ACC112 (cell line): Measurements from ENCODE around the gene DAB1.

ENCODE experiments used
- H2AFZ ChIP-seq: fragments of 200-600 bp; sonication (generic); one replicate; pipeline ENCODE4 v1.6.0; 2017; ENCODE audit warnings: antibody characterized with exemption, low read length; ENCODE audit not compliant: unreplicated experiment
- H3K27ac ChIP-seq: fragments of 200-600 bp; sonication (generic); 2 replicates; pipeline ENCODE4 v1.5.1; 2014; ENCODE audit warnings: low read depth, mild to moderate bottlenecking, antibody characterized with exemption, low read length, moderate library complexity
- H3K27me3 ChIP-seq: fragments of 200-600 bp; sonication (generic); 2 replicates; pipeline ENCODE4 v1.6.1; 2014; ENCODE audit warnings: mild to moderate bottlenecking, antibody characterized with exemption, low read length, moderate library complexity, mixed read lengths; ENCODE audit not compliant: insufficient read depth
- H3K36me3 ChIP-seq: fragments of 200-600 bp; sonication (generic); 2 replicates; pipeline ENCODE4 v1.6.1; 2016; ENCODE audit warnings: mild to moderate bottlenecking, antibody characterized with exemption, low read length, moderate library complexity, mixed read lengths; ENCODE audit not compliant: insufficient read depth
- H3K4me1 ChIP-seq: fragments of 200-600 bp; sonication (generic); one replicate; pipeline ENCODE4 v1.6.1; 2016; ENCODE audit warnings: low read length, mixed read lengths; ENCODE audit not compliant: insufficient read depth, unreplicated experiment, control insufficient read depth
- H3K4me3 ChIP-seq: fragments of 200-600 bp; sonication (generic); 2 replicates; pipeline ENCODE4 v1.5.1; 2014; ENCODE audit warnings: mild to moderate bottlenecking, low read depth, low read length
- H3K79me2 ChIP-seq: fragments of 200-600 bp; sonication (generic); one replicate; pipeline ENCODE4 v1.6.0; 2016; ENCODE audit warnings: low read length; ENCODE audit not compliant: control insufficient read depth, unreplicated experiment, insufficient read depth

Gene DAB1

GRCh38 chr1:57384284-57384683 lies 39.6 kb downstream of the DAB1 start:
- H3K4me1 ChIP-seq = no peaks in the 10 kb centered on the region
- no peak overlapping the region for H3K27ac ChIP-seq
- no peak overlapping the region for H3K4me3 ChIP-seq
- no peaks in the 10 kb centered on the region for H3K79me2 ChIP-seq
- no peaks in the 10 kb centered on the region for H3K27me3 ChIP-seq
- H2AFZ ChIP-seq = no peak overlapping the region
- H3K36me3 ChIP-seq = no peaks in the 10 kb centered on the region

GRCh38 chr1:57381871-57382270 lies 42.0 kb downstream of the DAB1 start:
- no peaks in the 10 kb centered on the region for H3K79me2 ChIP-seq
- H3K27ac ChIP-seq = no peak overlapping the region
- no peaks in the 10 kb centered on the region for H3K27me3 ChIP-seq
- no peak overlapping the region for H2AFZ ChIP-seq
- no peak overlapping the region for H3K4me3 ChIP-seq
- no peaks in the 10 kb centered on the region for H3K4me1 ChIP-seq
- H3K36me3 ChIP-seq = no peaks in the 10 kb centered on the region

GRCh38 chr1:57381426-57381825 lies 42.4 kb downstream of the DAB1 start:
- Histone ChIP-seq H3K27ac (no peak overlapping the region), H3K79me2 (no peaks in the 10 kb centered on the region), H2AFZ (no peak overlapping the region), H3K4me3 (no peak overlapping the region), H3K36me3 (no peaks in the 10 kb centered on the region), H3K4me1 (no peaks in the 10 kb centered on the region), H3K27me3 (no peaks in the 10 kb centered on the region)

- no peaks in the 10 kb centered on the region for H3K4me1 ChIP-seq
- no peak overlapping the region for H3K4me3 ChIP-seq
- H2AFZ ChIP-seq = no peak overlapping the region
- H3K36me3 ChIP-seq = no peaks in the 10 kb centered on the region
- no peaks in the 10 kb centered on the region for H3K27me3 ChIP-seq
- no peak overlapping the region for H3K27ac ChIP-seq
- no peaks in the 10 kb centered on the region for H3K79me2 ChIP-seq
Measured at GRCh38 chr1:57380923-57381322, 42.9 kb downstream of the DAB1 start.

- Histone ChIP-seq H3K4me1 (no peaks in the 10 kb centered on the region), H3K27ac (no peak overlapping the region), H2AFZ (no peak overlapping the region), H3K27me3 (no peaks in the 10 kb centered on the region), H3K36me3 (no peaks in the 10 kb centered on the region), H3K79me2 (no peaks in the 10 kb centered on the region), H3K4me3 (no peak overlapping the region)
Measured at GRCh38 chr1:57378534-57378933, 45.3 kb downstream of the DAB1 start.

GRCh38 chr1:57377339-57378139 lies 46.3 kb downstream of the DAB1 start:
- Histone ChIP-seq H3K79me2 (no peaks in the 10 kb centered on the region), H2AFZ (no peak overlapping the region), H3K27ac (no peak overlapping the region), H3K36me3 (no peaks in the 10 kb centered on the region), H3K4me1 (no peaks in the 10 kb centered on the region), H3K27me3 (no peaks in the 10 kb centered on the region), H3K4me3 (no peak overlapping the region)

- Histone ChIP-seq H3K27me3 (no peaks in the 10 kb centered on the region), H2AFZ (no peak overlapping the region), H3K79me2 (no peaks in the 10 kb centered on the region), H3K4me3 (no peak overlapping the region), H3K36me3 (no peaks in the 10 kb centered on the region), H3K4me1 (no peaks in the 10 kb centered on the region), H3K27ac (no peak overlapping the region)
Measured at GRCh38 chr1:57376041-57376440, 47.8 kb downstream of the DAB1 start.

- H2AFZ ChIP-seq = no peak overlapping the region
- H3K79me2 ChIP-seq = no peaks in the 10 kb centered on the region
- H3K27me3 ChIP-seq = no peaks in the 10 kb centered on the region
- no peak overlapping the region for H3K4me3 ChIP-seq
- H3K36me3 ChIP-seq = no peaks in the 10 kb centered on the region
- H3K27ac ChIP-seq = no peak overlapping the region
- no peaks in the 10 kb centered on the region for H3K4me1 ChIP-seq
Measured at GRCh38 chr1:57369889-57370288, 54.0 kb downstream of the DAB1 start.

- Histone ChIP-seq H3K27me3 (no peaks in the 10 kb centered on the region), H3K36me3 (no peaks in the 10 kb centered on the region), H3K4me3 (no peak overlapping the region), H3K79me2 (no peaks in the 10 kb centered on the region), H3K4me1 (no peaks in the 10 kb centered on the region), H2AFZ (no peak overlapping the region), H3K27ac (no peak overlapping the region)
Measured at GRCh38 chr1:57367945-57368344, 55.9 kb downstream of the DAB1 start.

- no peak overlapping the region for H2AFZ ChIP-seq
- no peak overlapping the region for H3K4me3 ChIP-seq
- no peaks in the 10 kb centered on the region for H3K27me3 ChIP-seq
- no peak overlapping the region for H3K27ac ChIP-seq
- no peaks in the 10 kb centered on the region for H3K36me3 ChIP-seq
- H3K4me1 ChIP-seq = no peaks in the 10 kb centered on the region
- H3K79me2 ChIP-seq = no peaks in the 10 kb centered on the region
Measured at GRCh38 chr1:57363643-57364042, 60.2 kb downstream of the DAB1 start.

- H2AFZ ChIP-seq = no peak overlapping the region
- H3K4me1 ChIP-seq = no peaks in the 10 kb centered on the region
- H3K4me3 ChIP-seq = no peak overlapping the region
- no peaks in the 10 kb centered on the region for H3K27me3 ChIP-seq
- no peak overlapping the region for H3K27ac ChIP-seq
- no peaks in the 10 kb centered on the region for H3K36me3 ChIP-seq
- H3K79me2 ChIP-seq = no peaks in the 10 kb centered on the region
Measured at GRCh38 chr1:57363165-57363564, 60.7 kb downstream of the DAB1 start.
